WTC11 (cell line): ENCODE data around the gene CACNA2D4.

Experiments
- ATF6 ChIP-seq: sonication (generic); formaldehyde crosslinking; IDR thresholded peaks from 2 replicates; pipeline ENCODE4 v1.8.1; 2023; ENCODE audit warnings: mild to moderate bottlenecking, missing genetic modification reagents
- ESRRA ChIP-seq: sonication (generic); formaldehyde crosslinking; IDR thresholded peaks from 2 replicates; pipeline ENCODE4 v1.8.1; 2022; ENCODE audit warnings: mild to moderate bottlenecking, missing genetic modification reagents, borderline replicate concordance
- NFYB ChIP-seq: sonication (generic); formaldehyde crosslinking; conservative IDR thresholded peaks from 2 replicates; pipeline ENCODE4 v1.8.0; 2022; ENCODE audit warnings: low read depth, missing genetic modification reagents
- NR2C2 ChIP-seq: sonication (generic); formaldehyde crosslinking; IDR thresholded peaks from 2 replicates; pipeline ENCODE4 v1.8.0; 2022; ENCODE audit warnings: mild to moderate bottlenecking, missing genetic modification reagents
- TF ChIP-seq, protein P1 (sequence below): fragments of 200-600 bp; IDR thresholded peaks from 2 replicates; pipeline ENCODE4 v1.8.0; 2022; ENCODE audit warnings: antibody characterized with exemption

- TF ChIP-seq, protein P1, sequence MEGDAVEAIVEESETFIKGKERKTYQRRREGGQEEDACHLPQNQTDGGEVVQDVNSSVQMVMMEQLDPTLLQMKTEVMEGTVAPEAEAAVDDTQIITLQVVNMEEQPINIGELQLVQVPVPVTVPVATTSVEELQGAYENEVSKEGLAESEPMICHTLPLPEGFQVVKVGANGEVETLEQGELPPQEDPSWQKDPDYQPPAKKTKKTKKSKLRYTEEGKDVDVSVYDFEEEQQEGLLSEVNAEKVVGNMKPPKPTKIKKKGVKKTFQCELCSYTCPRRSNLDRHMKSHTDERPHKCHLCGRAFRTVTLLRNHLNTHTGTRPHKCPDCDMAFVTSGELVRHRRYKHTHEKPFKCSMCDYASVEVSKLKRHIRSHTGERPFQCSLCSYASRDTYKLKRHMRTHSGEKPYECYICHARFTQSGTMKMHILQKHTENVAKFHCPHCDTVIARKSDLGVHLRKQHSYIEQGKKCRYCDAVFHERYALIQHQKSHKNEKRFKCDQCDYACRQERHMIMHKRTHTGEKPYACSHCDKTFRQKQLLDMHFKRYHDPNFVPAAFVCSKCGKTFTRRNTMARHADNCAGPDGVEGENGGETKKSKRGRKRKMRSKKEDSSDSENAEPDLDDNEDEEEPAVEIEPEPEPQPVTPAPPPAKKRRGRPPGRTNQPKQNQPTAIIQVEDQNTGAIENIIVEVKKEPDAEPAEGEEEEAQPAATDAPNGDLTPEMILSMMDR, result no peak
- TF ChIP-seq NR2C2 (CRISPR knock-in tag), result no peak
- TF ChIP-seq ATF6 (CRISPR knock-in tag), result no peak
- TF ChIP-seq NFYB (CRISPR knock-in tag), result no peak
- no peak for TF ChIP-seq ESRRA
Observed at GRCh38 chr12:1932264-1932777, 13.9 kb upstream of the CACNA2D4 start.
